Measurements from ENCODE around the gene SUV39H2. TPM values are rescaled to one million over a fixed set of nuclear protein-coding genes. Genes with fewer than 3 reads are reported as not detected.
"Not testable (repeated sequence)": the region's sequence is repeated elsewhere in the genome, so short reads cannot be mapped to it uniquely, and the experiment has no call there.

Gene SUV39H2
- total RNA-seq, 1 donor from 2014 or later: 13.9 TPM

- DNase-seq (ENCODE audit: low read depth, low spot score): no peak
These were observed 2.7 kb upstream of the SUV39H2 start for GRCh38 chr10:14875941-14876340.

GRCh38 chr10:14876764-14877163 is 1.9 kb upstream of the SUV39H2 start:
- no peak for DNase-seq (ENCODE audit: low read depth, low spot score)

GRCh38 chr10:14879124-14879927 is 660 bp downstream of the SUV39H2 start:
- DNase-seq (ENCODE audit: low read depth, low spot score): no peak

GRCh38 chr10:14879928-14880193 is 1.2 kb downstream of the SUV39H2 start:
- DNase-seq (ENCODE audit: low read depth, low spot score): no peak

GRCh38 chr10:14880229-14880628 is 1.6 kb downstream of the SUV39H2 start:
- DNase-seq (ENCODE audit: low read depth, low spot score): no peak

- DNase-seq (ENCODE audit: low read depth, low spot score): no peak
These were observed 5.4 kb downstream of the SUV39H2 start for GRCh38 chr10:14884082-14884481.

- no peak for DNase-seq (ENCODE audit: low read depth, low spot score)
These were observed 10.7 kb downstream of the SUV39H2 start for GRCh38 chr10:14889318-14889717.

- DNase-seq (ENCODE audit: low read depth, low spot score): no peak
These were observed 12.5 kb downstream of the SUV39H2 start for GRCh38 chr10:14891151-14891550.

- peak; percentile 7 for DNase-seq (ENCODE audit: low read depth, low spot score)
These were observed 25.7 kb downstream of the SUV39H2 start for GRCh38 chr10:14904316-14904732.

GRCh38 chr10:14904864-14905263 is 26.2 kb downstream of the SUV39H2 start:
- DNase-seq (ENCODE audit: low read depth, low spot score): no peak

- no peak for DNase-seq (ENCODE audit: low read depth, low spot score)
These were observed 27.2 kb downstream of the SUV39H2 start for GRCh38 chr10:14905890-14906289.

- no peak for DNase-seq (ENCODE audit: low read depth, low spot score)
These were observed 28.1 kb downstream of the SUV39H2 start for GRCh38 chr10:14906765-14907164.

- DNase-seq (ENCODE audit: low read depth, low spot score): not testable (repeated sequence)
These were observed 28.9 kb downstream of the SUV39H2 start for GRCh38 chr10:14907591-14907990.

GRCh38 chr10:14909101-14909500 is 30.4 kb downstream of the SUV39H2 start:
- no peak for DNase-seq (ENCODE audit: low read depth, low spot score)

GRCh38 chr10:14910953-14911352 is 32.3 kb downstream of the SUV39H2 start:
- DNase-seq (ENCODE audit: low read depth, low spot score): no peak

- DNase-seq (ENCODE audit: low read depth, low spot score): no peak
These were observed 33.1 kb downstream of the SUV39H2 start for GRCh38 chr10:14911801-14912200.

GRCh38 chr10:14916600-14916999 is 37.9 kb downstream of the SUV39H2 start:
- no peak for DNase-seq (ENCODE audit: low read depth, low spot score)

- DNase-seq (ENCODE audit: low read depth, low spot score): no peak
These were observed 39.2 kb downstream of the SUV39H2 start for GRCh38 chr10:14917827-14918226.

- DNase-seq (ENCODE audit: low read depth, low spot score): no peak
These were observed 40.3 kb downstream of the SUV39H2 start for GRCh38 chr10:14918964-14919363.

GRCh38 chr10:14924013-14924412 is 45.3 kb downstream of the SUV39H2 start:
- no peak for DNase-seq (ENCODE audit: low read depth, low spot score)

GRCh38 chr10:14925268-14925667 is 46.6 kb downstream of the SUV39H2 start:
- no peak for DNase-seq (ENCODE audit: low read depth, low spot score)

- DNase-seq (ENCODE audit: low read depth, low spot score): no peak
These were observed 47.4 kb downstream of the SUV39H2 start for GRCh38 chr10:14926061-14926470.

- no peak for DNase-seq (ENCODE audit: low read depth, low spot score)
These were observed 48.2 kb downstream of the SUV39H2 start for GRCh38 chr10:14926722-14927416.
